IMR-90 (cell line): ENCODE results near the gene SLIT1.

Experiments
- BHLHE40 ChIP-seq: fragments of 150-350 bp; IDR thresholded peaks from 2 replicates; pipeline ENCODE4 v1.6.1; 2016; ENCODE audit warnings: mild to moderate bottlenecking, low read depth, low read length
- CHD1 ChIP-seq: IDR thresholded peaks from 2 replicates; pipeline ENCODE4 v1.6.1; 2012; ENCODE audit warnings: low read depth, low read length, improper control_type of control experiment
- MAZ ChIP-seq: IDR thresholded peaks from 2 replicates; pipeline ENCODE4 v1.6.1; 2012; ENCODE audit warnings: low read depth, mild to moderate bottlenecking, low read length, improper control_type of control experiment, moderate library complexity, borderline replicate concordance
- MXI1 ChIP-seq: IDR thresholded peaks from 2 replicates; pipeline ENCODE4 v1.6.1; 2012; ENCODE audit warnings: low read depth, mild to moderate bottlenecking, low read length, moderate library complexity, borderline replicate concordance
- NFE2L2 ChIP-seq: fragments of 150-350 bp; IDR thresholded peaks from 2 replicates; pipeline ENCODE4 v1.6.1; 2016; ENCODE audit warnings: low read depth, mild to moderate bottlenecking, low read length
- POLR2A ChIP-seq: IDR thresholded peaks from 2 replicates; pipeline ENCODE4 v1.6.1; 2012; ENCODE audit warnings: mild to moderate bottlenecking, low read depth, low read length
- RAD21 ChIP-seq: IDR thresholded peaks from 2 replicates; pipeline ENCODE4 v1.6.1; 2012; ENCODE audit warnings: low read length, improper control_type of control experiment
- RCOR1 ChIP-seq: IDR thresholded peaks from 2 replicates; pipeline ENCODE4 v1.6.1; 2012; ENCODE audit warnings: mild to moderate bottlenecking, low read length, improper control_type of control experiment; ENCODE audit not compliant: insufficient replicate concordance
- RFX5 ChIP-seq: IDR thresholded peaks from 2 replicates; pipeline ENCODE4 v1.8.0; 2012; ENCODE audit warnings: low read depth, mild to moderate bottlenecking, low read length, moderate library complexity
- TF ChIP-seq, protein P1 (sequence below): conservative IDR thresholded peaks from 2 replicates; pipeline ENCODE4 v1.5.1; 2012; ENCODE audit warnings: mild to moderate bottlenecking, low read depth, low read length, improper control_type of control experiment

DNA sequence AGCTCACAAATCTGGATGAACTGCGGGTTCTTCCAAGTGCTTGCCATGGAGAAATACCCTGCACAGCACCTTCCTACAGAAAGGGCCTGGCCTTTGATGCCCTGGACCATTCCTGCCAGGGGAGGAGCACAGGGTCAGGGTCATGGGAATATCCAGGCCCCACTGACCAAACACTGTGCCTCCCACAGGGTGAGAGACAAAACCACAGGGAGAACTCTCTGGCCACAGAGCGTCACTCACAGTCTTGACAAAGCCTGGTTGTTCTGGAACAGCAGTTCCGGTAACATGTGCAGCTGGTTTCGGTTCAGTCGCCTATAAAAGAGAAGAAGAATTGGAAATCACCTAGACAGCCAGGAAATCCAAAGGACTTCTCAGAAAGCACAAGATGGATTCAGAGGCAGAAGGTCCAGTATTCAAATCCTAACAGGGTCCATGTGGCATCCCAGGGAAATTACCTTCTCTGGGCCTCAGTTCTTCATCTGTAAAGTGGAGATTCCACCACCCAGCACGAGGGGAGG, 28.1 kb downstream of the SLIT1 start:
- no peak for TF ChIP-seq CHD1
- TF ChIP-seq RAD21, result no peak
- TF ChIP-seq, protein P1, sequence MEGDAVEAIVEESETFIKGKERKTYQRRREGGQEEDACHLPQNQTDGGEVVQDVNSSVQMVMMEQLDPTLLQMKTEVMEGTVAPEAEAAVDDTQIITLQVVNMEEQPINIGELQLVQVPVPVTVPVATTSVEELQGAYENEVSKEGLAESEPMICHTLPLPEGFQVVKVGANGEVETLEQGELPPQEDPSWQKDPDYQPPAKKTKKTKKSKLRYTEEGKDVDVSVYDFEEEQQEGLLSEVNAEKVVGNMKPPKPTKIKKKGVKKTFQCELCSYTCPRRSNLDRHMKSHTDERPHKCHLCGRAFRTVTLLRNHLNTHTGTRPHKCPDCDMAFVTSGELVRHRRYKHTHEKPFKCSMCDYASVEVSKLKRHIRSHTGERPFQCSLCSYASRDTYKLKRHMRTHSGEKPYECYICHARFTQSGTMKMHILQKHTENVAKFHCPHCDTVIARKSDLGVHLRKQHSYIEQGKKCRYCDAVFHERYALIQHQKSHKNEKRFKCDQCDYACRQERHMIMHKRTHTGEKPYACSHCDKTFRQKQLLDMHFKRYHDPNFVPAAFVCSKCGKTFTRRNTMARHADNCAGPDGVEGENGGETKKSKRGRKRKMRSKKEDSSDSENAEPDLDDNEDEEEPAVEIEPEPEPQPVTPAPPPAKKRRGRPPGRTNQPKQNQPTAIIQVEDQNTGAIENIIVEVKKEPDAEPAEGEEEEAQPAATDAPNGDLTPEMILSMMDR, result no peak
- TF ChIP-seq POLR2A, result no peak
- no peak for TF ChIP-seq BHLHE40
- TF ChIP-seq NFE2L2, result no peak
- TF ChIP-seq RFX5, result no peak
- TF ChIP-seq RCOR1, result no peak
- TF ChIP-seq MXI1, result no peak
- TF ChIP-seq MAZ, result no peak
